ENCODE data around the gene IP6K3.

GRCh38 chr6:33748841-33749240 lies 2.1 kb upstream of the IP6K3 start:
- TF ChIP-seq POLR2A (IDR thresholded peaks at IDR 0.05) (no peak), CTCF (IDR thresholded peaks at IDR 0.05) (no peak)

Data from adrenal gland (tissue), 5 donors.